PC-9 (cell line): ENCODE results near the gene PHLPP1.

ENCODE experiments used
- CTCF ChIP-seq: fragments of 200-600 bp; sonication (generic); conservative IDR thresholded peaks from 2 replicates; pipeline ENCODE4 v1.6.1; 2017; ENCODE audit warnings: mixed run types, antibody characterized with exemption, mild to moderate bottlenecking, moderate library complexity
- EZH2 ChIP-seq: fragments of 200-600 bp; sonication (generic); IDR thresholded peaks from 2 replicates; pipeline ENCODE4 v1.8.0; 2017; ENCODE audit warnings: antibody characterized with exemption, low read depth

GRCh38 chr18:62984656-62985315 is 269.4 kb downstream of the PHLPP1 start:
- TF ChIP-seq CTCF, result no peak
- no peak for TF ChIP-seq EZH2
